T-cell (primary cell): ENCODE results near the gene TATDN3. TPM values are rescaled to one million over a fixed set of nuclear protein-coding genes. Genes with fewer than 3 reads are reported as not detected.

Experiments used
- ATAC-seq, 4 experiments: fragments of 200-7000 bp in 3 of 4; fragments of 150-1000 bp in 1 of 4; cut with Tn5 transposase; replicated peaks in 1 of 4; 1 replicate in 3 of 4; 2 replicates in 1 of 4; pipeline ENCODE4 v1.10.0; 2021; ENCODE audit warnings: moderate library complexity in 3 of 4, mild to moderate bottlenecking in 2 of 4, moderate number of reproducible peaks in 1 of 4
- CTCF ChIA-PET, 2 donors: fragments of 300-600 bp; sonication (Branson Sonifier 250); formaldehyde crosslinking; loops; one replicate each; lab custom pipeline; 2022; ENCODE audit warnings: antibody characterized with exemption in 2 of 2; lab: Charles Lee
- POLR2A ChIA-PET, 2 donors: fragments of 300-600 bp; sonication (Branson Sonifier 250); formaldehyde crosslinking; loops; one replicate each; lab custom pipeline; 2022; ENCODE audit warnings: antibody characterized with exemption in 2 of 2; lab: Charles Lee
- DNase-seq, 35 experiments: peaks; one replicate each; pipeline versions ENCODE4 v3.0.0 to v3.0.0-alpha.2; 2013 to 2023
- H3K27ac ChIP-seq: one replicate; pipeline ENCODE4 v1.5.1; 2013; ENCODE audit warnings: low read length
- H3K27me3 ChIP-seq, 2 experiments: replicated peaks in 1 of 2; 1 replicate in 1 of 2; 2 replicates in 1 of 2; pipeline versions ENCODE4 v1.6.1 to v1.7.0; 2013; ENCODE audit warnings: low read length in 1 of 2, mixed read lengths in 1 of 2; ENCODE audit not compliant: control insufficient read depth in 2 of 2, insufficient read depth in 2 of 2; ENCODE audit errors: extremely low read depth in 1 of 2
- H3K36me3 ChIP-seq, 2 donors: 1 replicate in 1 of 2; 2 replicates in 1 of 2; pipeline versions ENCODE4 v1.6.1 to v1.7.0; 2013; ENCODE audit warnings: low read length in 1 of 2; ENCODE audit not compliant: control insufficient read depth in 2 of 2, insufficient read depth in 1 of 2; ENCODE audit errors: extremely low read depth in 1 of 2
- H3K4me1 ChIP-seq, 2 experiments: 1 replicate in 1 of 2; 2 replicates in 1 of 2; pipeline versions ENCODE4 v1.6.1 to v1.7.0; 2013; ENCODE audit warnings: low read length in 2 of 2, mixed read lengths in 1 of 2; ENCODE audit not compliant: insufficient read depth in 2 of 2, control insufficient read depth in 1 of 2; ENCODE audit errors: extremely low read depth in 1 of 2
- H3K4me3 ChIP-seq, 2 donors: 1 replicate in 1 of 2; 2 replicates in 1 of 2; pipeline versions ENCODE4 v1.5.1 to v1.7.0; 2013; ENCODE audit warnings: mild to moderate bottlenecking in 2 of 2, low read length in 1 of 2, moderate library complexity in 1 of 2; ENCODE audit not compliant: control insufficient read depth in 1 of 2; ENCODE audit errors: extremely low read depth in 1 of 2
- H3K9me3 ChIP-seq: 2 replicates; pipeline ENCODE4 v1.7.0; 2013
- H3K27ac Mint-ChIP-seq, 2 donors: one replicate each; pipeline ENCODE4 v1.8.0; 2020 to 2021; ENCODE audit warnings: mild to moderate bottlenecking in 2 of 2, mixed read lengths in 2 of 2
- H3K27me3 Mint-ChIP-seq, 2 donors: one replicate each; pipeline ENCODE4 v1.8.0; 2021 to 2022; ENCODE audit warnings: mixed read lengths in 2 of 2
- H3K36me3 Mint-ChIP-seq: one replicate; pipeline ENCODE4 v1.8.0; 2021; ENCODE audit warnings: mixed read lengths
- H3K4me1 Mint-ChIP-seq, 3 donors: one replicate each; pipeline ENCODE4 v1.8.0; 2020 to 2022; ENCODE audit warnings: mixed read lengths in 3 of 3, mild to moderate bottlenecking in 1 of 3
- H3K4me3 Mint-ChIP-seq, 3 donors: one replicate each; pipeline ENCODE4 v1.8.0; 2020 to 2022; ENCODE audit warnings: mild to moderate bottlenecking in 3 of 3, mixed read lengths in 3 of 3, moderate library complexity in 3 of 3
- H3K9me3 Mint-ChIP-seq, 3 donors: one replicate each; pipeline ENCODE4 v1.8.0; 2020 to 2022; ENCODE audit warnings: mixed read lengths in 3 of 3
- WGBS: methylation state at CpG from one replicate; pipeline ENCODE4 v1.1.5; 2013; ENCODE audit warnings: missing lambda C conversion rate; ENCODE audit not compliant: insufficient coverage; 5-methylcytosine and 5-hydroxymethylcytosine counted together
- total RNA-seq, 35 experiments: library from RNA in 6 of 35; stranded (reverse) in 6 of 35; fragments of 120-200 nt in 1 of 35; gene quantifications; one replicate each; pipeline versions ENCODE4 v1.2.1 to v1.2.4 and lab custom pipeline; 2013 to 2026

TATDN3 gene
- total RNA-seq, 5 donors from 2014 or later (not counting 1 experiment from before 2014, with no cell fraction given): 9.5 to 14.7 (median 12.9) TPM

DNA sequence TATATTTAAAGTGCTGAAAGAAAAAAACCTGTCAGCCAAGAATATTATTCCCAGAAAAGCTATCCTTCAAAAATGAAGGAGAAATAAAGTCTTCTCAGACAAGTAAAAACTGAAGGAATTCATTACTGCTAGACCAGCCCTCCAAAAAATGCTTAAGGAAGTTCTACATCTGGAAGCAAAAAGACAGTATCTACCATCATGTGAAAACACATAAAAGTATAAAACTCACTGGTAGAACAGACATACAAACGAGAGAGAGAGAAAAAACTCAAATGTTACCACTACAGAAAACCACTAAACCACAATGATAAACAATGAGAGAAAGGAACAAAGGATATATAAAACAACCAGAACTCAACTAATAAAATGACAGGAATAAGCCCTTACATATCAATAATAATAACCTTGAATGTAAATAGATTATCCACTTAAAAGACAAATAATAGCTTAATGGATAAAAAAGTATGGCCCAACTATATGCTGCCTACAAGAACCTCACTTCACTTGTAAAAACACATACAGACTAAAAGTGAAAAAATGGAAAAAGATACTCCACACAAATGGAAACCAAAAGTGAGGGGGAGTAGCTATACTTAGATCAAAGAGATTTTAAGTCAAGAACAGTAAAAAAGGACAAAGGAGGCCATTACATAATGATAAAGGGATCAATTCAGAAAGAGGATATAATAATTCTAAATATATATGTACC is 22.1 kb upstream of the TATDN3 start:
- ChIA-PET POLR2A (interaction anchor here (0.7 kb wide), 2 partner anchors 46 to 230 kb away, joined by 4 read pairs; no protein-coding TSS in a partner anchor), CTCF (interaction anchor here (0.6 to 2.1 kb wide), 4 partner anchors 12 to 220 kb away, joined by 3 to 8 read pairs (median 4); no protein-coding TSS in a partner anchor)
- H3K4me3 Mint-ChIP-seq: no peak overlapping the region
- peaks cover 36 to 51% (median 38%) of the 10 kb centered on the region in 3 donors for H3K4me1 Mint-ChIP-seq
- no peaks in the 10 kb centered on the region for H3K4me1 ChIP-seq
- no CpG with 5 or more reads among the region's 1 CpG for WGBS
- H3K4me3 ChIP-seq: no peak overlapping the region
- H3K27ac ChIP-seq: no peak overlapping the region
- peaks cover 0 to 8% of the 10 kb centered on the region in 2 donors for H3K36me3 ChIP-seq
- peaks cover 8% of the 10 kb centered on the region for H3K9me3 ChIP-seq
- peak overlapping the region in 1 of 2 donors; percentile 59 for H3K27ac Mint-ChIP-seq
- ATAC-seq: no peak
- H3K27me3 ChIP-seq: no peaks in the 10 kb centered on the region
- DNase-seq: no peak
- H3K9me3 Mint-ChIP-seq: peaks cover 11 to 44% (median 21%) of the 10 kb centered on the region in 3 donors
- no peaks in the 10 kb centered on the region for H3K27me3 Mint-ChIP-seq
- peaks cover 78% of the 10 kb centered on the region for H3K36me3 Mint-ChIP-seq

- Histone ChIP-seq H3K27me3 (no peaks in the 10 kb centered on the region), H3K27ac (no peak overlapping the region), H3K4me1 (no peaks in the 10 kb centered on the region), H3K9me3 (peaks cover 8% of the 10 kb centered on the region), H3K36me3 (peaks cover 0 to 10% of the 10 kb centered on the region in 2 donors), H3K4me3 (no peak overlapping the region)
- Mint-ChIP-seq H3K36me3 (peaks cover 70% of the 10 kb centered on the region), H3K4me3 (no peak overlapping the region), H3K27ac (peak overlapping the region in 1 of 2 donors; percentile 11), H3K27me3 (no peaks in the 10 kb centered on the region), H3K9me3 (peaks cover 11 to 41% (median 21%) of the 10 kb centered on the region in 3 donors), H3K4me1 (peaks cover 34 to 46% (median 34%) of the 10 kb centered on the region in 3 donors)
- ChIA-PET POLR2A (interaction anchor here in 1 of 2 donors (0.6 kb wide), 1 partner anchor 334 kb away, joined by 3 read pairs; no protein-coding TSS in a partner anchor), CTCF (interaction anchor here (0.7 to 1.0 kb wide), 4 partner anchors 10 to 159 kb away, joined by 3 read pairs; no protein-coding TSS in a partner anchor)
- DNase-seq: no peak
- ATAC-seq: no peak
Observed at GRCh38 chr1:212771341-212771740, 20.4 kb upstream of the TATDN3 start.

DNA sequence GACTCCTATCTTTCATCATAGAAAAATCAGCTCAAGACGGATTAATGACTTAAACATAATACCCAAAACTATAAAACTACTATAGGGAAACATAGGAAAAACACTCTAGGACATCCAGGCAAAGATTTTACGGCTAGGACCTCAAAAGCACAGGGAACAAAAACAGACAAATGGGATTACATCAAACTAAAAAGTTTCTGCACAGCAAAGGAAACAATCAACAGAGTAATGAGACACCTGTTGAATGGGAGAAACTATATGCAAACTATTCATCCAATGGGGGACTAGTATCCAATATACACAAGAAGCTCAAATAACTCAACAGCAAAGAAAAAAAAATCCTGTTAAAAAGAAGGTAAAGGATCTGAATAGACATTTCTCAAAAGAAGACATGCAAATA is 18.7 kb upstream of the TATDN3 start:
- ChIA-PET POLR2A (interaction anchor here in 1 of 2 donors (0.7 kb wide), 1 partner anchor 46 kb away, joined by 3 read pairs; no protein-coding TSS in a partner anchor), CTCF (interaction anchor here (0.6 to 1.2 kb wide), 3 partner anchors 93 to 305 kb away, joined by 3 to 4 read pairs (median 3); no protein-coding TSS in a partner anchor)
- ATAC-seq: no peak
- Histone ChIP-seq H3K27ac (no peak overlapping the region), H3K36me3 (peaks cover 0 to 18% of the 10 kb centered on the region in 2 donors), H3K4me3 (no peak overlapping the region), H3K4me1 (no peaks in the 10 kb centered on the region), H3K27me3 (no peaks in the 10 kb centered on the region), H3K9me3 (peaks cover 8% of the 10 kb centered on the region)
- Mint-ChIP-seq H3K4me1 (peaks cover 26 to 35% (median 33%) of the 10 kb centered on the region in 3 donors), H3K27ac (peak overlapping the region in 1 of 2 donors; percentile 38), H3K27me3 (no peaks in the 10 kb centered on the region), H3K4me3 (no peak overlapping the region), H3K9me3 (peaks cover 3 to 30% (median 16%) of the 10 kb centered on the region in 3 donors), H3K36me3 (peaks cover 61% of the 10 kb centered on the region)
- DNase-seq: no peak
- no CpG with 5 or more reads among the region's 2 CpGs for WGBS

DNA sequence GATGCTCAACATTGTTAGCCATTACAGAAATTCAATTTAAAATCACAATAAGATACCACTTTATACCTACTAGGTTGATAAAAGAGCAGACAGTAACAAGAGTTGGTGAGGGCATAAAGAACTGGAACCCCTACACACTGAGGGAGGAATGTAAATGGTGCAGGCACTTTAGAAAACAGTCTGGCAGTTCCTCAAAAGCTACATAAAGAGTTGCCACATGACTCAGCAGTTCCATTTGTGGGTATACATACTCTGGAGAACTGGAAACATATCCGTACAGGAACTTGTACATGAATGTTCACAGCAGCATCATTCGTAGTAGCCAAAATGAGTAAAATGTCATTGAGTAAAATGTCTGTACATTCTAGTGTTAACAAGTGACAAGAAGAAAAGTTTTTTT is 17.1 kb upstream of the TATDN3 start:
- Mint-ChIP-seq H3K4me3 (no peak overlapping the region), H3K4me1 (peaks cover 21 to 24% (median 24%) of the 10 kb centered on the region in 3 donors), H3K27me3 (no peaks in the 10 kb centered on the region), H3K9me3 (peaks cover 0 to 15% (median 6%) of the 10 kb centered on the region in 3 donors), H3K36me3 (peaks cover 50% of the 10 kb centered on the region), H3K27ac (no peak overlapping the region)
- Histone ChIP-seq H3K27ac (no peak overlapping the region), H3K27me3 (no peaks in the 10 kb centered on the region), H3K9me3 (peaks cover 5% of the 10 kb centered on the region), H3K36me3 (peaks cover 0 to 19% of the 10 kb centered on the region in 2 donors), H3K4me1 (no peaks in the 10 kb centered on the region), H3K4me3 (no peak overlapping the region)
- ChIA-PET CTCF (no interaction called here), POLR2A (no interaction called here)
- WGBS: 40% methylated on average over 1 of the region's 2 CpGs
- DNase-seq (no peak), ATAC-seq (no peak)

DNA sequence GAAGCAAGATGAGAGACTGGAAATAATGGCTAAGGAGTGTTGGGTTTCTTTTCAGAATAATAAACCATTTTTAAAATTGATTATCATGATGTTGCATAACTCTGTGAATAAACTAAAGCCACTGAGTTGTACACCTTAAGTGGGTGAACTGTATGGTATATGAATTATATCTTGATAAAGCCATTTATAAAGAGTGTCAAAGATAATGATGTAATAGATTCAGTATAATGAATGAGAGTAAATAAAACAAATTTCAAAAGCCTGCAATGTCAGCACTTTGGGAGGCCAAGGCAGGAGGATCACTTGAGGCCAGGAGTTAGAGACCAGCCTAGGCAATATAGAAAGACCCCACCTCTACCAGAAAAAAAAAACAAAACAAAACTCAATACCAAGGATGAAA is 16.5 kb upstream of the TATDN3 start:
- Mint-ChIP-seq H3K4me3 (no peak overlapping the region), H3K27me3 (no peaks in the 10 kb centered on the region), H3K9me3 (peaks cover 0 to 9% (median 6%) of the 10 kb centered on the region in 3 donors), H3K27ac (peak overlapping the region in 1 of 2 donors; percentile 65), H3K4me1 (peaks cover 19 to 21% (median 20%) of the 10 kb centered on the region in 3 donors), H3K36me3 (peaks cover 43% of the 10 kb centered on the region)
- Histone ChIP-seq H3K4me1 (no peaks in the 10 kb centered on the region), H3K4me3 (no peak overlapping the region), H3K36me3 (peaks cover 0 to 19% of the 10 kb centered on the region in 2 donors), H3K27ac (no peak overlapping the region), H3K27me3 (no peaks in the 10 kb centered on the region), H3K9me3 (no peaks in the 10 kb centered on the region)
- CTCF ChIA-PET: interaction anchor here (0.6 to 1.2 kb wide), 2 partner anchors 12 to 14 kb away, joined by 3 read pairs; no protein-coding TSS in a partner anchor
- POLR2A ChIA-PET: no interaction called here
- DNase-seq: no peak
- ATAC-seq: no peak

GRCh38 chr1:212777151-212777550 is 14.5 kb upstream of the TATDN3 start:
- Mint-ChIP-seq H3K27me3 (no peaks in the 10 kb centered on the region), H3K4me3 (no peak overlapping the region), H3K9me3 (no peaks in the 10 kb centered on the region), H3K36me3 (peaks cover 34% of the 10 kb centered on the region), H3K4me1 (peaks cover 17 to 21% (median 20%) of the 10 kb centered on the region in 3 donors), H3K27ac (no peak overlapping the region)
- H3K27me3 ChIP-seq: no peaks in the 10 kb centered on the region
- H3K4me3 ChIP-seq: no peak overlapping the region
- no peak overlapping the region for H3K27ac ChIP-seq
- no peak for ATAC-seq
- WGBS: 89% methylated on average over 1 of the region's 3 CpGs
- POLR2A ChIA-PET: interaction anchor here in 1 of 2 donors (0.5 to 0.8 kb wide), 3 partner anchors 10 to 347 kb away, joined by 3 to 5 read pairs (median 5); no protein-coding TSS in a partner anchor
- H3K36me3 ChIP-seq: peaks cover 0 to 32% of the 10 kb centered on the region in 2 donors
- CTCF ChIA-PET: interaction anchor here (0.6 to 1.7 kb wide), 12 partner anchors 8 to 846 kb away, joined by 3 to 5 read pairs (median 4); no protein-coding TSS in a partner anchor
- no peaks in the 10 kb centered on the region for H3K9me3 ChIP-seq
- H3K4me1 ChIP-seq: no peaks in the 10 kb centered on the region
- DNase-seq: no peak
